H1 (cell line): Measurements from ENCODE around the gene ACTR2. TPM values are rescaled to one million over a fixed set of nuclear protein-coding genes. Genes with fewer than 3 reads are reported as not detected.
A peak's percentile ranks its signal among the peaks of the same experiment; 100 is the strongest.

Source experiments
- CTCF ChIA-PET: fragments of 300-600 bp; sonication (Branson Sonifier 250); formaldehyde crosslinking; loops from one replicate; lab custom pipeline; 2021; ENCODE audit not compliant: partially characterized antibody; lab: Charles Lee
- POLR2A ChIA-PET: fragments of 300-600 bp; sonication (Branson Sonifier 250); formaldehyde crosslinking; loops from one replicate; lab custom pipeline; 2021; ENCODE audit warnings: inconsistent platforms; ENCODE audit not compliant: partially characterized antibody; lab: Charles Lee
- DNase-seq, 2 experiments: peaks; one replicate each; pipeline versions ENCODE4 v3.0.0 to v3.0.0-alpha.2; 2010 to 2022; ENCODE audit warnings: low spot score in 2 of 2, low read depth in 1 of 2, mixed read lengths in 1 of 2
- FAIRE-seq: peaks from 2 replicates; lab custom pipeline; 2011; peaks lifted over from hg19 to GRCh38; lab: Jason Lieb, UNC
- H2AFZ ChIP-seq: 2 replicates; pipeline ENCODE4 v1.8.1; 2012; ENCODE audit warnings: low read length, inconsistent platforms
- H2AK5ac ChIP-seq: 2 replicates; pipeline ENCODE4 v1.6.1; 2013; ENCODE audit warnings: low read depth, low read length
- H2BK120ac ChIP-seq: replicated peaks from 2 replicates; pipeline ENCODE3; 2013; ENCODE audit warnings: low read depth, low read length, inconsistent platforms
- H2BK12ac ChIP-seq: 2 replicates; pipeline ENCODE4 v1.6.1; 2013; ENCODE audit warnings: low read depth, low read length
- H2BK15ac ChIP-seq: 2 replicates; pipeline ENCODE4 v1.6.1; 2013; ENCODE audit warnings: low read length
- H2BK20ac ChIP-seq: 2 replicates; pipeline ENCODE4 v1.6.1; 2013; ENCODE audit warnings: low read length
- H2BK5ac ChIP-seq: 2 replicates; pipeline ENCODE4 v1.6.1; 2013; ENCODE audit warnings: low read depth, low read length
- H3K14ac ChIP-seq: 2 replicates; pipeline ENCODE4 v1.6.1; 2013; ENCODE audit warnings: inconsistent platforms; ENCODE audit not compliant: insufficient read length
- H3K18ac ChIP-seq: 2 replicates; pipeline ENCODE4 v1.6.1; 2013; ENCODE audit warnings: low read length; ENCODE audit errors: extremely low read depth
- H3K23ac ChIP-seq: 2 replicates; pipeline ENCODE4 v1.6.1; 2013; ENCODE audit warnings: inconsistent platforms; ENCODE audit not compliant: insufficient read length
- H3K23me2 ChIP-seq: 2 replicates; pipeline ENCODE4 v1.6.1; 2013; ENCODE audit warnings: low read depth, low read length
- H3K27ac ChIP-seq: 2 replicates; pipeline ENCODE4 v1.6.1; 2011; ENCODE audit warnings: low read depth, low read length, inconsistent platforms
- H3K27me3 ChIP-seq, 4 experiments: replicated peaks in 1 of 4; 1 replicate in 1 of 4; 2 replicates in 3 of 4; pipeline versions ENCODE4 v1.6.1 to v1.8.1; 2011 to 2013; ENCODE audit warnings: low read length in 3 of 4, mild to moderate bottlenecking in 3 of 4, inconsistent platforms in 2 of 4, mixed read lengths in 2 of 4, moderate library complexity in 1 of 4; ENCODE audit not compliant: control insufficient read depth in 3 of 4, insufficient read depth in 3 of 4; ENCODE audit errors: extremely low read depth in 1 of 4
- H3K36me3 ChIP-seq, 4 experiments: 2 replicates each; pipeline versions ENCODE4 v1.6.1 to v1.8.1; 2011 to 2013; ENCODE audit warnings: mild to moderate bottlenecking in 4 of 4, low read length in 3 of 4, moderate library complexity in 2 of 4, control low read depth in 1 of 4, inconsistent platforms in 1 of 4; ENCODE audit not compliant: insufficient read depth in 4 of 4, control insufficient read depth in 2 of 4
- H3K4ac ChIP-seq: replicated peaks from 2 replicates; pipeline ENCODE3; 2013; ENCODE audit warnings: low read length, low read depth, mixed read lengths, inconsistent platforms; ENCODE audit not compliant: insufficient read length
- H3K4me1 ChIP-seq, 4 experiments: replicated peaks in 1 of 4; 1 replicate in 1 of 4; 2 replicates in 3 of 4; pipeline versions ENCODE4 v1.6.1 to v1.8.1; 2011 to 2013; ENCODE audit warnings: low read length in 3 of 4, inconsistent platforms in 2 of 4, mixed read lengths in 1 of 4; ENCODE audit not compliant: insufficient read depth in 4 of 4, control insufficient read depth in 3 of 4
- H3K4me2 ChIP-seq, 2 experiments: 2 replicates each; pipeline versions ENCODE4 v1.6.1 to v1.8.1; 2011 to 2013; ENCODE audit warnings: low read depth in 2 of 2, low read length in 2 of 2, control low read depth in 1 of 2, inconsistent platforms in 1 of 2, mild to moderate bottlenecking in 1 of 2; ENCODE audit not compliant: insufficient read depth in 1 of 2
- H3K4me3 ChIP-seq, 4 experiments: fragments of 200-600, 300-600 bp in 1 of 4; sonication (generic), shearing (Covaris generic), sonication (Bioruptor Twin) in 1 of 4; 2 replicates each; pipeline versions ENCODE4 v1.5.1 to v1.8.1; 2011 to 2016; ENCODE audit warnings: low read length in 4 of 4, low read depth in 3 of 4, control low read depth in 2 of 4, inconsistent platforms in 2 of 4, mild to moderate bottlenecking in 2 of 4, mixed read lengths in 1 of 4, moderate library complexity in 1 of 4; ENCODE audit not compliant: insufficient read depth in 2 of 4; ENCODE audit errors: extremely low read depth in 1 of 4
- H3K56ac ChIP-seq: replicated peaks from 2 replicates; pipeline ENCODE3; 2013; ENCODE audit warnings: low read depth, mild to moderate bottlenecking, mixed read lengths, low read length, inconsistent platforms; ENCODE audit not compliant: insufficient read length
- H3K79me1 ChIP-seq: 2 replicates; pipeline ENCODE4 v1.6.1; 2013; ENCODE audit warnings: low read depth, low read length, control low read depth
- H3K79me2 ChIP-seq, 2 experiments: 2 replicates each; pipeline versions ENCODE4 v1.6.1 to v1.8.1; 2012 to 2013; ENCODE audit warnings: low read length in 2 of 2, mild to moderate bottlenecking in 2 of 2, inconsistent platforms in 1 of 2; ENCODE audit not compliant: insufficient read depth in 2 of 2, control insufficient read depth in 1 of 2
- H3K9ac ChIP-seq, 4 experiments: replicated peaks in 1 of 4; 1 replicate in 1 of 4; 2 replicates in 3 of 4; pipeline versions ENCODE4 v1.6.1 to v1.8.1; 2011 to 2013; ENCODE audit warnings: low read depth in 3 of 4, low read length in 3 of 4, control low read depth in 2 of 4, mild to moderate bottlenecking in 2 of 4, moderate library complexity in 2 of 4, inconsistent platforms in 1 of 4; ENCODE audit errors: extremely low read depth in 1 of 4
- H3K9me3 ChIP-seq, 2 experiments: 2 replicates each; pipeline versions ENCODE4 v1.6.1 to v1.8.1; 2012 to 2013; ENCODE audit warnings: mild to moderate bottlenecking in 2 of 2, moderate library complexity in 2 of 2, control low read depth in 1 of 2, inconsistent platforms in 1 of 2, low read depth in 1 of 2, low read length in 1 of 2, mixed read lengths in 1 of 2; ENCODE audit not compliant: insufficient read depth in 2 of 2
- H4K20me1 ChIP-seq, 2 experiments: replicated peaks in 1 of 2; 2 replicates each; pipeline versions ENCODE3 to v1.8.1; 2011 to 2013; ENCODE audit warnings: inconsistent platforms in 2 of 2, low read length in 2 of 2, mild to moderate bottlenecking in 1 of 2; ENCODE audit not compliant: insufficient read depth in 2 of 2, control insufficient read depth in 1 of 2
- H4K5ac ChIP-seq: 2 replicates; pipeline ENCODE4 v1.6.1; 2013; ENCODE audit warnings: low read length, low read depth, mixed read lengths, inconsistent platforms; ENCODE audit not compliant: insufficient read length
- H4K8ac ChIP-seq: 2 replicates; pipeline ENCODE4 v1.8.0; 2013; ENCODE audit warnings: mild to moderate bottlenecking, moderate library complexity, low read length, inconsistent platforms; ENCODE audit not compliant: insufficient read depth; ENCODE audit errors: extremely low read depth
- H4K91ac ChIP-seq: replicated peaks from 2 replicates; pipeline ENCODE3; 2013; ENCODE audit warnings: low read length, mixed read lengths, inconsistent platforms; ENCODE audit not compliant: insufficient read length
- BACH1 ChIP-seq: IDR thresholded peaks from 2 replicates; pipeline ENCODE4 v1.6.1; 2012; ENCODE audit warnings: low read length, improper control_type of control experiment
- CBX5 ChIP-seq: fragments of 300-800, 300-1000 bp; sonication (generic); IDR thresholded peaks from 2 replicates; pipeline ENCODE4 v1.7.1; 2016; ENCODE audit warnings: antibody characterized with exemption, low read length, low read depth
- CHD1 ChIP-seq: IDR thresholded peaks from 2 replicates; pipeline ENCODE4 v1.6.1; 2012; ENCODE audit warnings: low read depth, low read length, improper control_type of control experiment
- EGR1 ChIP-seq: IDR thresholded peaks from 2 replicates; pipeline ENCODE4 v1.6.1; 2011; ENCODE audit warnings: low read depth, low read length, borderline replicate concordance
- GABPA ChIP-seq: IDR thresholded peaks from 2 replicates; pipeline ENCODE4 v1.6.1; 2011; ENCODE audit warnings: mild to moderate bottlenecking, low read length, moderate library complexity, borderline replicate concordance; ENCODE audit not compliant: insufficient read depth
- JUN ChIP-seq: IDR thresholded peaks from 2 replicates; pipeline ENCODE4 v1.6.1; 2011; ENCODE audit warnings: low read depth, mild to moderate bottlenecking, improper control_type of control experiment, low read length
- KDM4A ChIP-seq: IDR thresholded peaks from one replicate; pipeline ENCODE4 v1.7.1; 2012; ENCODE audit warnings: low read depth, mild to moderate bottlenecking, moderate library complexity, low read length, inconsistent platforms; ENCODE audit not compliant: severe bottlenecking
- NRF1 ChIP-seq: IDR thresholded peaks from 2 replicates; pipeline ENCODE4 v1.6.1; 2011; ENCODE audit warnings: mild to moderate bottlenecking, low read depth, low read length, improper control_type of control experiment
- PHF8 ChIP-seq: fragments of 200-600 bp; sonication (generic); conservative IDR thresholded peaks from 2 replicates; pipeline ENCODE4 v1.7.1; 2012; ENCODE audit warnings: low read depth, mild to moderate bottlenecking, inconsistent platforms, low read length, moderate library complexity
- SIN3A ChIP-seq, 2 experiments: IDR thresholded peaks in 1 of 2; conservative IDR thresholded peaks in 1 of 2; 2 replicates each; pipeline ENCODE4 v1.6.1; 2011 to 2012; ENCODE audit warnings: low read length in 2 of 2, improper control_type of control experiment in 1 of 2, low read depth in 1 of 2, mild to moderate bottlenecking in 1 of 2
- SUZ12 ChIP-seq: fragments of 200-600 bp; sonication (generic); IDR thresholded peaks from 2 replicates; pipeline ENCODE4 v1.6.1; 2012; ENCODE audit warnings: mild to moderate bottlenecking, inconsistent platforms, low read length, moderate library complexity, mixed read lengths
- TAF7 ChIP-seq: optimal IDR thresholded peaks from 2 replicates; pipeline ENCODE3; 2011; ENCODE audit warnings: low read depth, mild to moderate bottlenecking, inconsistent platforms, low read length, moderate library complexity, borderline replicate concordance
- WGBS, 2 experiments: shearing (Covaris generic) in 1 of 2; methylation state at CpG; one replicate each; pipeline versions ENCODE4 v1.1.6 to v1.1.7; 2013 to 2015; ENCODE audit warnings: low lambda C conversion rate in 2 of 2, mixed read lengths in 2 of 2, inconsistent platforms in 1 of 2, low coverage in 1 of 2, missing lambda C conversion rate in 1 of 2; ENCODE audit not compliant: insufficient replicate concordance in 2 of 2, insufficient coverage in 1 of 2, insufficient read length in 1 of 2; ENCODE audit errors: extremely low coverage in 1 of 2, missing lambda C conversion rate in 1 of 2; 5-methylcytosine and 5-hydroxymethylcytosine counted together
- polyA plus RNA-seq, 7 experiments: library from polyadenylated mRNA; depleted of rRNA in 3 of 7; stranded (reverse) in 5 of 7; unstranded in 2 of 7; fragments of >200 nt in 5 of 7; fragments of 200-250 nt in 2 of 7; gene quantifications; 1 replicate in 5 of 7; 2 replicates in 1 of 7; 4 replicates in 1 of 7; pipeline versions ENCODE4 v1.2.1 to v1.2.3, GENCODE V29; 2011 to 2013; ENCODE audit warnings: missing spikeins in 2 of 7, mixed read lengths in 2 of 7
- total RNA-seq: library from RNA; stranded (reverse); fragmentation: NEBNext Ultra II Directional; extraction: Animal tissue kit (Norgen Biotek cat#: 25700); gene quantifications from 2 replicates; pipeline ENCODE4 v1.2.1, GENCODE V29; 2021

Gene ACTR2
- total and polyA plus RNA-seq, 2 of the 8 experiments (the other 6 are each of a cell fraction or from before 2014, with no cell fraction given): 28.3 to 171 TPM

GRCh38 chr2:65281627-65282351 is 54.2 kb downstream of the ACTR2 start:
- Histone ChIP-seq H3K14ac (no peak overlapping the region), H2BK120ac (no peak overlapping the region), H3K79me2 (no peaks in the 10 kb centered on the region), H3K9me3 (no peaks in the 10 kb centered on the region), H3K23me2 (no peaks in the 10 kb centered on the region), H2BK15ac (no peak overlapping the region), H2AFZ (no peak overlapping the region), H3K18ac (no peak overlapping the region), H3K56ac (no peak overlapping the region), H2AK5ac (no peak overlapping the region), H3K4me2 (peak overlapping the region in 1 of 2 experiments; percentile 15; a peak in 2 of 4 replicates), H3K9ac (no peak overlapping the region), H3K4me1 (0 out of 7 replicates have a peak, but pooled peaks cover 0 to 2% (median 0%) of the 10 kb centered on the region in 4 experiments), H2BK5ac (no peak overlapping the region), H2BK12ac (no peak overlapping the region), H4K8ac (no peak overlapping the region), H3K4ac (no peak overlapping the region), H4K20me1 (peaks cover 0 to 9% of the 10 kb centered on the region in 2 experiments), H3K27ac (no peak overlapping the region), H3K36me3 (no peaks in the 10 kb centered on the region), H2BK20ac (no peak overlapping the region), H4K5ac (no peak overlapping the region), H4K91ac (no peak overlapping the region), H3K79me1 (no peaks in the 10 kb centered on the region), H3K23ac (no peak overlapping the region), H3K4me3 (no peak overlapping the region), H3K27me3 (peaks cover 22 to 47% (median 43%) of the 10 kb centered on the region in 4 experiments)
- ChIA-PET POLR2A (interaction anchor here (0.7 to 1.1 kb wide), 2 partner anchors 19 to 141 kb away, joined by 3 to 6 read pairs; no protein-coding TSS in a partner anchor), CTCF (interaction anchor here (0.6 to 2.7 kb wide), 7 partner anchors 10 to 305 kb away, joined by 3 to 10 read pairs (median 3); no protein-coding TSS in a partner anchor)
- WGBS, 2 experiments: 39% methylated on average over 2 of the region's 4 CpGs; no CpG with 5 or more reads in 1 of the 2 experiments
- FAIRE-seq: no peak
- DNase-seq: no peak
- TF ChIP-seq NRF1 (no peak), BACH1 (no peak), SIN3A (conservative IDR thresholded peaks at IDR 0.05 in 1 of 2, IDR thresholded peaks at IDR 0.05 in 1 of 2; ENCODE audit: low read depth in 1 of 2, low read length in 2 of 2) (no peak), JUN (no peak), GABPA (no peak), CBX5 (no peak), TAF7 (no peak), SUZ12 (0 out of 2 replicates have a peak, but pooled peaks have one; percentile 28), KDM4A (no peak), EGR1 (0 out of 2 replicates have a peak, but pooled peaks have one; percentile 69), CHD1 (no peak), PHF8 (no peak)
